ENCODE measurements around the gene MUC16. TPM values are rescaled to one million over a fixed set of nuclear protein-coding genes. Genes with fewer than 3 reads are reported as not detected.

Gene MUC16
- total RNA-seq, 2 donors from 2014 or later = 0.14 to 1.2 TPM

DNA sequence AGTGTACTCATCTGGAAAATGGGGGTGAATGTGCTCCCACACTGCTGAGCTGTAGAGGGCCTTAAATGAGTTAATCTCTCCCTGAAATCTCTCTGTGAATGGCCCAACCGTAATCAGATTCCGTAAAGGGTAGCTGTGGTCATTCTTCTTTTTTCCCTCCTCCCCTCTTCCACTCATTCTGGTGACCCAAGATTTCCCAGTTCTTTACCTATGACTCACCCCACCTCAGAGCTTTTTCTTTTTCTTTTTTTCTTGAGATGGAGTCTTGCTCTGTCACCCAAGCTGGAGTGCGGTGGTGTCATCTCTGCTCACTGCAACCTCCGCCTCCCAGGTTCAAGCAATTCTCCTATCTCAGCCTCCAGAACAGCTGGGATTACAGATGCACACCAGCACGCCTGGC is 33.3 kb upstream of the MUC16 start:
- Histone ChIP-seq H3K4me3 (no peak overlapping the region), H3K27me3 (replicated peaks; ENCODE audit: insufficient read depth) (no peaks in the 10 kb centered on the region), H3K36me3 (no peaks in the 10 kb centered on the region), H3K27ac (no peak overlapping the region), H3K4me1 (replicated peaks) (no peaks in the 10 kb centered on the region), H3K9me3 (no peaks in the 10 kb centered on the region)
- DNase-seq (ENCODE audit: low spot score) = no peak
- TF ChIP-seq, protein P1, sequence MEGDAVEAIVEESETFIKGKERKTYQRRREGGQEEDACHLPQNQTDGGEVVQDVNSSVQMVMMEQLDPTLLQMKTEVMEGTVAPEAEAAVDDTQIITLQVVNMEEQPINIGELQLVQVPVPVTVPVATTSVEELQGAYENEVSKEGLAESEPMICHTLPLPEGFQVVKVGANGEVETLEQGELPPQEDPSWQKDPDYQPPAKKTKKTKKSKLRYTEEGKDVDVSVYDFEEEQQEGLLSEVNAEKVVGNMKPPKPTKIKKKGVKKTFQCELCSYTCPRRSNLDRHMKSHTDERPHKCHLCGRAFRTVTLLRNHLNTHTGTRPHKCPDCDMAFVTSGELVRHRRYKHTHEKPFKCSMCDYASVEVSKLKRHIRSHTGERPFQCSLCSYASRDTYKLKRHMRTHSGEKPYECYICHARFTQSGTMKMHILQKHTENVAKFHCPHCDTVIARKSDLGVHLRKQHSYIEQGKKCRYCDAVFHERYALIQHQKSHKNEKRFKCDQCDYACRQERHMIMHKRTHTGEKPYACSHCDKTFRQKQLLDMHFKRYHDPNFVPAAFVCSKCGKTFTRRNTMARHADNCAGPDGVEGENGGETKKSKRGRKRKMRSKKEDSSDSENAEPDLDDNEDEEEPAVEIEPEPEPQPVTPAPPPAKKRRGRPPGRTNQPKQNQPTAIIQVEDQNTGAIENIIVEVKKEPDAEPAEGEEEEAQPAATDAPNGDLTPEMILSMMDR (IDR thresholded peaks at IDR 0.05) = no peak
- TF ChIP-seq POLR2AphosphoS5 (IDR thresholded peaks at IDR 0.05) = no peak
- TF ChIP-seq POLR2A (IDR thresholded peaks at IDR 0.05) = no peak
- WGBS = 91% methylated on average over 5 of the region's 5 CpGs
- intact Hi-C loops (cut with DNase I) = no loop called here

- Histone ChIP-seq H3K36me3 (no peaks in the 10 kb centered on the region), H3K27ac (no peak overlapping the region), H3K27me3 (replicated peaks; ENCODE audit: insufficient read depth) (no peaks in the 10 kb centered on the region), H3K4me1 (replicated peaks) (no peaks in the 10 kb centered on the region), H3K4me3 (no peak overlapping the region), H3K9me3 (no peaks in the 10 kb centered on the region)
- intact Hi-C loops (cut with DNase I) = no loop called here
- 89% methylated on average over 8 of the region's 8 CpGs for WGBS
- TF ChIP-seq, protein P1 (IDR thresholded peaks at IDR 0.05) = no peak
- TF ChIP-seq POLR2A (IDR thresholded peaks at IDR 0.05) (no peak), POLR2AphosphoS5 (IDR thresholded peaks at IDR 0.05) (no peak)
- DNase-seq (ENCODE audit: low spot score) = no peak
These were observed 30.8 kb upstream of the MUC16 start for GRCh38 chr19:9041023-9041422.

GRCh38 chr19:9040131-9040530 is 29.9 kb upstream of the MUC16 start:
- no peak for DNase-seq (ENCODE audit: low spot score)
- TF ChIP-seq POLR2AphosphoS5 (IDR thresholded peaks at IDR 0.05) (no peak), POLR2A (IDR thresholded peaks at IDR 0.05) (no peak)
- TF ChIP-seq, protein P1 (IDR thresholded peaks at IDR 0.05) = no peak
- H3K4me1 ChIP-seq (replicated peaks) = no peaks in the 10 kb centered on the region
- H3K27me3 ChIP-seq (replicated peaks; ENCODE audit: insufficient read depth) = no peaks in the 10 kb centered on the region
- H3K4me3 ChIP-seq = no peak overlapping the region
- no peak overlapping the region for H3K27ac ChIP-seq
- intact Hi-C loops (cut with DNase I) = no loop called here
- H3K9me3 ChIP-seq = no peaks in the 10 kb centered on the region
- no peaks in the 10 kb centered on the region for H3K36me3 ChIP-seq
- WGBS = 55% methylated on average over 9 of the region's 9 CpGs

DNA sequence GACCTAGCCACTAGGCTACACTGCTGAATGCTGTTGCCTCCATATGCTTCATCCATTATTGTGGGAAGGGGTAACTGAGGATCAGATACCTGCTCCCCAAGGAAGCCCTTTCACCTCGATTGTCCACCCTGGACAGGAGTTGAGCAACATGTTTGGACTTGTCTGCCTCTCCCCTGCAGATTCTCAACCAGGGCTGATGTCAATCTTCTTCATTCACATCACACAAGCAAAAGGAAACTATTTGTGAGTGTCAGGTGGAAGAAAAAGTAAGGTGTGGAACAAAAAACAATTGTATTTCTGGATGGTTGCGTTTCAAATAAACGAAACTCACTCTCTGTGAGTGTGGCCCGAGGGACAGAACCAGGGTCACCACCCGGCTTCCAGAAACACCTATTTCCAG is 29.5 kb upstream of the MUC16 start:
- 47% methylated on average over 5 of the region's 5 CpGs for WGBS
- Histone ChIP-seq H3K36me3 (no peaks in the 10 kb centered on the region), H3K4me3 (no peak overlapping the region), H3K4me1 (replicated peaks) (no peaks in the 10 kb centered on the region), H3K27ac (no peak overlapping the region), H3K9me3 (no peaks in the 10 kb centered on the region), H3K27me3 (replicated peaks; ENCODE audit: insufficient read depth) (no peaks in the 10 kb centered on the region)
- intact Hi-C loops (cut with DNase I) = no loop called here
- DNase-seq (ENCODE audit: low spot score) = no peak
- TF ChIP-seq, protein P1 (IDR thresholded peaks at IDR 0.05) = no peak
- no peak for TF ChIP-seq POLR2A (IDR thresholded peaks at IDR 0.05)
- TF ChIP-seq POLR2AphosphoS5 (IDR thresholded peaks at IDR 0.05) = no peak

- WGBS = 68% methylated on average over 8 of the region's 8 CpGs
- Histone ChIP-seq H3K27ac (no peak overlapping the region), H3K4me1 (replicated peaks) (no peaks in the 10 kb centered on the region), H3K27me3 (replicated peaks; ENCODE audit: insufficient read depth) (no peaks in the 10 kb centered on the region), H3K36me3 (no peaks in the 10 kb centered on the region), H3K4me3 (no peak overlapping the region), H3K9me3 (no peaks in the 10 kb centered on the region)
- TF ChIP-seq, protein P1 (IDR thresholded peaks at IDR 0.05) = no peak
- TF ChIP-seq POLR2AphosphoS5 (IDR thresholded peaks at IDR 0.05) (no peak), POLR2A (IDR thresholded peaks at IDR 0.05) (no peak)
- no peak for DNase-seq (ENCODE audit: low spot score)
- intact Hi-C loops (cut with DNase I) = no loop called here
These were observed 27.3 kb upstream of the MUC16 start for GRCh38 chr19:9037400-9038062.
